H9 (cell line): ENCODE measurements around the gene FBXL7. TPM values are rescaled to one million over a fixed set of nuclear protein-coding genes. Genes with fewer than 3 reads are reported as not detected.

ENCODE experiments used
- DNase-seq: peaks from one replicate; pipeline ENCODE4 v3.0.0-alpha.2; 2017
- H2AFZ ChIP-seq: one replicate; pipeline ENCODE4 v1.6.1; 2013; ENCODE audit warnings: mild to moderate bottlenecking, low read length, control low read depth, moderate library complexity
- H2AK5ac ChIP-seq: 2 replicates; pipeline ENCODE4 v1.6.1; 2013; ENCODE audit warnings: low read length, control low read depth, mixed read lengths; ENCODE audit not compliant: insufficient read length
- H2BK120ac ChIP-seq: one replicate; pipeline ENCODE4 v1.6.1; 2013; ENCODE audit warnings: low read depth, mild to moderate bottlenecking, low read length, control low read depth, inconsistent platforms; ENCODE audit not compliant: poor library complexity, severe bottlenecking
- H2BK12ac ChIP-seq: 2 replicates; pipeline ENCODE4 v1.6.1; 2013; ENCODE audit warnings: low read length, control low read depth, mixed read lengths, low read depth; ENCODE audit not compliant: insufficient read length
- H2BK15ac ChIP-seq: 2 replicates; pipeline ENCODE4 v1.6.1; 2013; ENCODE audit warnings: low read depth, low read length, control low read depth
- H2BK20ac ChIP-seq: one replicate; pipeline ENCODE4 v1.6.1; 2013; ENCODE audit warnings: low read depth, mild to moderate bottlenecking, low read length, control low read depth, inconsistent platforms; ENCODE audit not compliant: poor library complexity, severe bottlenecking
- H2BK5ac ChIP-seq: 2 replicates; pipeline ENCODE4 v1.6.1; 2013; ENCODE audit warnings: low read length, control low read depth, mixed read lengths; ENCODE audit not compliant: insufficient read length
- H3K14ac ChIP-seq: 2 replicates; pipeline ENCODE4 v1.6.1; 2013; ENCODE audit warnings: low read length, control low read depth; ENCODE audit not compliant: insufficient read depth
- H3K18ac ChIP-seq: 2 replicates; pipeline ENCODE4 v1.6.1; 2013; ENCODE audit warnings: low read depth, mild to moderate bottlenecking, mixed read lengths, low read length, control low read depth; ENCODE audit not compliant: insufficient read length
- H3K23ac ChIP-seq: 2 replicates; pipeline ENCODE4 v1.6.1; 2013; ENCODE audit warnings: low read length, control low read depth, mixed read lengths, low read depth; ENCODE audit not compliant: insufficient read length
- H3K23me2 ChIP-seq: 2 replicates; pipeline ENCODE4 v1.6.1; 2013; ENCODE audit warnings: low read depth, mild to moderate bottlenecking, mixed read lengths, low read length, control low read depth; ENCODE audit not compliant: insufficient read length, poor library complexity, severe bottlenecking
- H3K27ac ChIP-seq: 2 replicates; pipeline ENCODE4 v1.5.1; 2013; ENCODE audit warnings: low read length, control low read depth, mixed read lengths, low read depth; ENCODE audit not compliant: insufficient read length
- H3K27me3 ChIP-seq: 2 replicates; pipeline ENCODE4 v1.6.1; 2013; ENCODE audit warnings: low read length, control low read depth, inconsistent platforms; ENCODE audit not compliant: insufficient read depth
- H3K4ac ChIP-seq: 2 replicates; pipeline ENCODE4 v1.6.1; 2013; ENCODE audit warnings: low read depth, mild to moderate bottlenecking, control low read depth, inconsistent platforms, low read length, moderate library complexity
- H3K4me1 ChIP-seq: 2 replicates; pipeline ENCODE4 v1.6.1; 2013; ENCODE audit warnings: low read length, control low read depth, inconsistent platforms; ENCODE audit not compliant: insufficient read depth
- H3K4me2 ChIP-seq: 2 replicates; pipeline ENCODE4 v1.6.1; 2013; ENCODE audit warnings: low read length, control low read depth, mixed read lengths; ENCODE audit not compliant: insufficient read length, insufficient read depth
- H3K56ac ChIP-seq: 2 replicates; pipeline ENCODE4 v1.6.1; 2013; ENCODE audit warnings: low read depth, mild to moderate bottlenecking, mixed read lengths, low read length, control low read depth; ENCODE audit not compliant: insufficient read length
- H3K79me1 ChIP-seq: 2 replicates; pipeline ENCODE4 v1.6.1; 2013; ENCODE audit warnings: low read depth, mild to moderate bottlenecking, moderate library complexity, low read length, control low read depth, inconsistent platforms; ENCODE audit not compliant: insufficient read depth, poor library complexity, severe bottlenecking
- H3K79me2 ChIP-seq: 2 replicates; pipeline ENCODE4 v1.6.1; 2013; ENCODE audit warnings: low read length, control low read depth, inconsistent platforms; ENCODE audit not compliant: insufficient read depth
- H3K9ac ChIP-seq: 2 replicates; pipeline ENCODE4 v1.6.1; 2013; ENCODE audit warnings: low read length, control low read depth, mixed read lengths; ENCODE audit not compliant: insufficient read length; ENCODE audit errors: extremely low read depth
- H3K9me3 ChIP-seq: one replicate; pipeline ENCODE4 v1.6.1; 2013; ENCODE audit warnings: low read depth, low read length, inconsistent platforms; ENCODE audit not compliant: control insufficient read depth
- H3T11ph ChIP-seq: one replicate; pipeline ENCODE4 v1.6.1; 2013; ENCODE audit warnings: mild to moderate bottlenecking, low read length, control low read depth, inconsistent platforms
- H4K20me1 ChIP-seq: one replicate; pipeline ENCODE4 v1.6.1; 2013; ENCODE audit not compliant: control insufficient read depth, insufficient read length, insufficient read depth
- H4K5ac ChIP-seq: 2 replicates; pipeline ENCODE4 v1.6.1; 2013; ENCODE audit warnings: low read depth, mild to moderate bottlenecking, mixed read lengths, low read length, control low read depth; ENCODE audit not compliant: insufficient read length
- H4K8ac ChIP-seq: replicated peaks from 2 replicates; pipeline ENCODE4 v1.6.1; 2013; ENCODE audit warnings: low read length, control low read depth, mixed read lengths, low read depth; ENCODE audit not compliant: insufficient read length
- H4K91ac ChIP-seq: 2 replicates; pipeline ENCODE4 v1.6.1; 2013; ENCODE audit warnings: low read depth, mild to moderate bottlenecking, moderate library complexity, mixed read lengths, low read length, control low read depth; ENCODE audit not compliant: insufficient read length
- H3K27ac Mint-ChIP-seq, 3 experiments: 2 replicates in 2 of 3; 3 replicates in 1 of 3; pipeline ENCODE4 v1.8.0; 2020 to 2021; ENCODE audit warnings: mixed read lengths in 3 of 3, mild to moderate bottlenecking in 1 of 3, moderate library complexity in 1 of 3
- H3K27me3 Mint-ChIP-seq: 2 replicates; pipeline ENCODE4 v1.8.0; 2021; ENCODE audit warnings: low read depth, mild to moderate bottlenecking, moderate library complexity, mixed read lengths
- H3K36me3 Mint-ChIP-seq, 3 experiments: 2 replicates in 2 of 3; 3 replicates in 1 of 3; pipeline ENCODE4 v1.8.0; 2020 to 2021; ENCODE audit warnings: low read depth in 3 of 3, mixed read lengths in 3 of 3; ENCODE audit not compliant: insufficient read depth in 1 of 3
- H3K4me1 Mint-ChIP-seq, 2 experiments: 2 replicates each; pipeline ENCODE4 v1.8.0; 2020; ENCODE audit warnings: mixed read lengths in 2 of 2
- H3K4me3 Mint-ChIP-seq, 2 experiments: 2 replicates in 1 of 2; 3 replicates in 1 of 2; pipeline ENCODE4 v1.8.0; 2020 to 2021; ENCODE audit warnings: mild to moderate bottlenecking in 2 of 2, mixed read lengths in 2 of 2, moderate library complexity in 1 of 2
- H3K9me3 Mint-ChIP-seq, 2 experiments: 2 replicates in 1 of 2; 3 replicates in 1 of 2; pipeline ENCODE4 v1.8.0; 2020; ENCODE audit warnings: mild to moderate bottlenecking in 2 of 2, mixed read lengths in 2 of 2, moderate library complexity in 1 of 2
- WGBS: extraction: QIAGEN DNeasy Blood & Tissue Kit; methylation state at CpG from one replicate; pipeline ENCODE4 v1.1.7; 2013; ENCODE audit warnings: missing lambda C conversion rate, low lambda C conversion rate, mixed read lengths; ENCODE audit not compliant: insufficient read length; ENCODE audit errors: extremely low coverage; 5-methylcytosine and 5-hydroxymethylcytosine counted together
- total RNA-seq: library from RNA; stranded (reverse); gene quantifications from 2 replicates; pipeline ENCODE4 v1.2.1, GENCODE V29; 2021
- TF ChIP-seq, protein P1 (sequence below): fragments of 200-600 bp; sonication (generic); conservative IDR thresholded peaks from 3 replicates; pipeline ENCODE4 v1.8.0; 2021; ENCODE audit warnings: antibody characterized with exemption, mild to moderate bottlenecking

FBXL7 gene
- total RNA-seq, 1 experiment from 2014 or later, result 14.6 TPM

DNA sequence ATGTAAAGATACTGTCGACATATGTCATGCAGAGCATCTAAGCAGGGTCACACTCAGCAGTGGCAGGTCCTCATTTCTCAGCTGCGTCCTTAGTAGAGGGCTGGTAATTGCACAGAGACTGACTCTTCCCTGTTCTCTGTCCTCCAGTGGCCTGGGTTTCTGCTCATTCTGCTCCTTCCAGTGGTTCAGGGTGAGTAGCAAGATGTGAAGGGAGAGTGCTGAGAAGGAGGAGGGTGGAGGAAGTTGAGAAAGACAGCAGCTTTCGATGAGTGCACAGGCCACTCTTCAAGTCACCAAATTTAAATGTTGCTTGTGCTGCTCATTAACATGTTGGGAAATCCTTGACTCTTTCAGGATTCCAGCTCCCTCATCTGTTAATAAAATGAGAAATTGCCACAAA, 203.9 kb downstream of the FBXL7 start:
- Histone ChIP-seq H3K14ac (no peak overlapping the region), H2BK5ac (no peak overlapping the region), H3T11ph (no peak overlapping the region), H3K27me3 (no peaks in the 10 kb centered on the region), H3K4me1 (peaks cover 3% of the 10 kb centered on the region; the same call in 1 of the 2 replicates), H3K23ac (no peak overlapping the region), H2AK5ac (no peak overlapping the region), H2BK15ac (no peak overlapping the region), H3K79me1 (no peaks in the 10 kb centered on the region), H3K9ac (no peak overlapping the region), H3K27ac (no peak overlapping the region), H2BK120ac (no peak overlapping the region), H4K91ac (no peak overlapping the region), H3K56ac (no peak overlapping the region), H3K9me3 (no peaks in the 10 kb centered on the region), H3K4me2 (no peak overlapping the region), H4K20me1 (no peaks in the 10 kb centered on the region), H2BK12ac (no peak overlapping the region), H3K79me2 (no peaks in the 10 kb centered on the region), H4K8ac (no peak overlapping the region), H3K4ac (no peak overlapping the region), H2AFZ (no peak overlapping the region), H3K23me2 (no peaks in the 10 kb centered on the region), H2BK20ac (no peak overlapping the region), H3K18ac (peak overlapping the region; percentile 32), H4K5ac (no peak overlapping the region)
- Mint-ChIP-seq H3K4me1 (peaks cover 27% of the 10 kb centered on the region in 2 experiments), H3K9me3 (no peaks in the 10 kb centered on the region; a peak in 2 of 5 replicates), H3K27ac (peak overlapping the region; percentile 46 to 91 (median 59); a peak in 4 of 7 replicates), H3K4me3 (no peak overlapping the region), H3K36me3 (peaks cover 0 to 3% (median 0%) of the 10 kb centered on the region in 3 experiments; a peak in 2 of 7 replicates), H3K27me3 (no peaks in the 10 kb centered on the region)
- TF ChIP-seq, protein P1, sequence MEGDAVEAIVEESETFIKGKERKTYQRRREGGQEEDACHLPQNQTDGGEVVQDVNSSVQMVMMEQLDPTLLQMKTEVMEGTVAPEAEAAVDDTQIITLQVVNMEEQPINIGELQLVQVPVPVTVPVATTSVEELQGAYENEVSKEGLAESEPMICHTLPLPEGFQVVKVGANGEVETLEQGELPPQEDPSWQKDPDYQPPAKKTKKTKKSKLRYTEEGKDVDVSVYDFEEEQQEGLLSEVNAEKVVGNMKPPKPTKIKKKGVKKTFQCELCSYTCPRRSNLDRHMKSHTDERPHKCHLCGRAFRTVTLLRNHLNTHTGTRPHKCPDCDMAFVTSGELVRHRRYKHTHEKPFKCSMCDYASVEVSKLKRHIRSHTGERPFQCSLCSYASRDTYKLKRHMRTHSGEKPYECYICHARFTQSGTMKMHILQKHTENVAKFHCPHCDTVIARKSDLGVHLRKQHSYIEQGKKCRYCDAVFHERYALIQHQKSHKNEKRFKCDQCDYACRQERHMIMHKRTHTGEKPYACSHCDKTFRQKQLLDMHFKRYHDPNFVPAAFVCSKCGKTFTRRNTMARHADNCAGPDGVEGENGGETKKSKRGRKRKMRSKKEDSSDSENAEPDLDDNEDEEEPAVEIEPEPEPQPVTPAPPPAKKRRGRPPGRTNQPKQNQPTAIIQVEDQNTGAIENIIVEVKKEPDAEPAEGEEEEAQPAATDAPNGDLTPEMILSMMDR, result no peak
- no peak for DNase-seq
- WGBS, result no CpG with 5 or more reads among the region's 3 CpGs
